Adrenal gland (tissue), 12 donors: Measurements from ENCODE around the gene DHRS3. TPM values are rescaled to one million over a fixed set of nuclear protein-coding genes. Genes with fewer than 3 reads are reported as not detected.
A peak's percentile ranks its signal among the peaks of the same experiment; 100 is the strongest.

ENCODE experiments used
- DNase-seq, 7 donors: peaks; one replicate each; pipeline ENCODE4 v3.0.0-alpha.2; 2019 to 2020
- H3K27ac ChIP-seq, 5 donors: fragments of 200-600 bp; sonication (generic) in 4 of 5; 1 replicate in 3 of 5; 2 replicates in 2 of 5; pipeline versions ENCODE4 v1.5.1 to v1.8.0; 2016 to 2020; ENCODE audit warnings: mild to moderate bottlenecking in 1 of 5
- H3K27me3 ChIP-seq: fragments of 200-600 bp; 2 replicates; pipeline ENCODE4 v1.8.0; 2021
- H3K36me3 ChIP-seq, 2 donors: fragments of 200-600 bp; replicated peaks in 1 of 2; 1 replicate in 1 of 2; 2 replicates in 1 of 2; pipeline versions ENCODE4 v1.5.1 to v1.8.0; 2018 to 2022
- H3K4me1 ChIP-seq, 2 donors: fragments of 200-600 bp; replicated peaks in 1 of 2; 1 replicate in 1 of 2; 2 replicates in 1 of 2; pipeline versions ENCODE4 v1.5.1 to v1.8.0; 2018 to 2021
- H3K4me3 ChIP-seq, 4 donors: fragments of 200-600 bp; sonication (generic) in 3 of 4; one replicate each; pipeline ENCODE4 v1.5.1; 2016 to 2018
- H3K9me3 ChIP-seq, 3 donors: fragments of 200-600 bp; sonication (generic) in 1 of 3; replicated peaks in 1 of 3; 1 replicate in 2 of 3; 2 replicates in 1 of 3; pipeline versions ENCODE4 v1.5.1 to v1.8.0; 2016 to 2021
- POLR2A ChIP-seq, 2 donors: fragments of 450-650 bp; IDR thresholded peaks; one replicate each; pipeline ENCODE4 v1.6.1; 2017; ENCODE audit warnings: antibody characterized with exemption in 2 of 2, mild to moderate bottlenecking in 2 of 2, moderate library complexity in 1 of 2
- WGBS, 4 donors: extraction: QIAGEN DNeasy Blood & Tissue Kit in 2 of 4; methylation state at CpG; one replicate each; pipeline versions ENCODE4 v1.1.5 to v1.1.7; 2013 to 2017; 5-methylcytosine and 5-hydroxymethylcytosine counted together
- intact Hi-C, 2 donors: fragments of 100-400 bp; cut with DNase I; formaldehyde crosslinking; loops; one replicate each; pipeline versions ENCODE4 v1.14.1 to v1.15.0; 2022 to 2023
- polyA plus RNA-seq, 3 donors: library from polyadenylated mRNA; stranded (reverse); fragments of 200-250 nt in 2 of 3; fragments of 350-450 nt in 1 of 3; fragmentation: Illumina TruSeq in 1 of 3; extraction: RNeasy Lipid Tissue Mini Kit (QIAGEN cat#74804) in 1 of 3; gene quantifications; one replicate each; pipeline ENCODE4 v1.2.3, GENCODE V29; 2013 to 2014
- total RNA-seq, 9 donors: library from RNA; depleted of rRNA in 4 of 9; stranded (reverse); fragments of >200 nt in 4 of 9; fragments of 120-200 nt in 1 of 9; fragmentation: NEBNext Ultra II Directional in 1 of 9; extraction: Animal tissue kit (Norgen Biotek cat#: 25700) in 1 of 9; gene quantifications; one replicate each; pipeline versions ENCODE4 v1.1.0 to v1.2.4, GENCODE V29; 2013 to 2023
- TF ChIP-seq, protein P1 (sequence below), 6 experiments: fragments of 450-650 bp in 4 of 6; fragments of 200-600 bp in 2 of 6; sonication (generic) in 1 of 6; IDR thresholded peaks; 1 replicate in 5 of 6; 2 replicates in 1 of 6; pipeline versions ENCODE4 v1.5.1 to v1.8.0; 2016 to 2021; ENCODE audit warnings: antibody characterized with exemption in 6 of 6, mild to moderate bottlenecking in 2 of 6, moderate library complexity in 1 of 6
- donor health status: healthy with polysubstance abuse.
- donor health status: Bipolar disorder and iron deficiency.
- donor health status: DM: yes; HTN: yes; CAD: no.
- donor health status: DM: no; HTN: no; CAD: no.
- donor health status: DM: no; HTN: no; CAD: no.
- donor health status: DM: yes; HTN: yes; CAD: no.

DHRS3 gene
- total and polyA plus RNA-seq, 12 donors = 7.7 to 72.4 (median 41.3) TPM

DNA sequence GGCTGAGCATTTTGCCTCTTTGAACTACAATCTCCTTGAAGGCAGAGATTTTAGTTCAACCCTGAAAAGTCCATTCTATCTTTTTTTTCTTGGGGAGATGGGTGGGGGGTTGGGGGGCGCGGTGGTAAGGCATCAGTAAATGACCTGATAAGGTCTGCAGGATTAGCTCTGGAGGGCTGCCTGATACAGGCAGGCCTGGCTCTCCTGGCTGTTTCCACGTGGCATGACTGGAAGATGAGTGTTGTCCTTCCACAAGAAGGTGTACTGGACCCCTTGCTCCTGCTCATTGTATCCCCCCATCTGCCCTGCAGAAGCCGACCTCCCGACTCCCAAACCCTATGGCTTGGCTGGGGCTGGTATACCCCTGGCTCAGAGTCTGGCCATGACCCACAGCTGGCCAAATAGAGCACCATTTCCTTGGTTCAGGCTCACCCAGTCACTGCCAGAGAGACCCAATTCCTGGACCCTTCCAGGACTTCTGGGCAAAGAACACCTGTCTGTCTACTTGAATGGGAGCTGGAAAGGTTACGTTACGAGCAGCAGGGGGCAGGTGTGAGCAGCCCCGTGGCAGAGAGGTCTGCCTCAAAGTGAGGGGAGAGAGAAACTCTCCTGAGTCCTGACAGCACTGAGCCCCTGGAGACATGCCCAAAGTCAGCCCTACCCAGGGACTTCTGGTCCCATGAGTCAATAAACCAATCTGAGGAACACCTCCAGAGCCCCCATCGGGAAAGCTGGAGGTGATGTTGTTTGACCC, 17.0 kb downstream of the DHRS3 start:
- TF ChIP-seq POLR2A (IDR thresholded peaks at IDR 0.05) = no peak
- TF ChIP-seq, protein P1, sequence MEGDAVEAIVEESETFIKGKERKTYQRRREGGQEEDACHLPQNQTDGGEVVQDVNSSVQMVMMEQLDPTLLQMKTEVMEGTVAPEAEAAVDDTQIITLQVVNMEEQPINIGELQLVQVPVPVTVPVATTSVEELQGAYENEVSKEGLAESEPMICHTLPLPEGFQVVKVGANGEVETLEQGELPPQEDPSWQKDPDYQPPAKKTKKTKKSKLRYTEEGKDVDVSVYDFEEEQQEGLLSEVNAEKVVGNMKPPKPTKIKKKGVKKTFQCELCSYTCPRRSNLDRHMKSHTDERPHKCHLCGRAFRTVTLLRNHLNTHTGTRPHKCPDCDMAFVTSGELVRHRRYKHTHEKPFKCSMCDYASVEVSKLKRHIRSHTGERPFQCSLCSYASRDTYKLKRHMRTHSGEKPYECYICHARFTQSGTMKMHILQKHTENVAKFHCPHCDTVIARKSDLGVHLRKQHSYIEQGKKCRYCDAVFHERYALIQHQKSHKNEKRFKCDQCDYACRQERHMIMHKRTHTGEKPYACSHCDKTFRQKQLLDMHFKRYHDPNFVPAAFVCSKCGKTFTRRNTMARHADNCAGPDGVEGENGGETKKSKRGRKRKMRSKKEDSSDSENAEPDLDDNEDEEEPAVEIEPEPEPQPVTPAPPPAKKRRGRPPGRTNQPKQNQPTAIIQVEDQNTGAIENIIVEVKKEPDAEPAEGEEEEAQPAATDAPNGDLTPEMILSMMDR (IDR thresholded peaks at IDR 0.05) = peak in 3 of 6 experiments; percentile 14 to 47 (median 25)
- intact Hi-C loops = no loop called here
- 72 to 79% (median 78%) methylated on average over 5 to 9 of the region's 9 CpGs for WGBS, 4 donors
- Histone ChIP-seq H3K4me1 (peaks cover 17 to 89% of the 10 kb centered on the region in 2 donors), H3K27ac (peak overlapping the region in 2 of 5 donors; percentile 39 to 70), H3K9me3 (no peaks in the 10 kb centered on the region), H3K4me3 (no peak overlapping the region), H3K36me3 (no peaks in the 10 kb centered on the region), H3K27me3 (no peaks in the 10 kb centered on the region)
- peak in 1 of 7 donors; percentile 49 for DNase-seq

GRCh38 chr1:12600335-12600734, 17.7 kb downstream of the DHRS3 start:
- intact Hi-C loops = no loop called here
- TF ChIP-seq, protein P1 (IDR thresholded peaks at IDR 0.05) = no peak
- no peak for TF ChIP-seq POLR2A (IDR thresholded peaks at IDR 0.05)
- 31 to 71% (median 40%) methylated on average over 1 to 7 of the region's 7 CpGs for WGBS, 4 donors
- peak overlapping the region in 2 of 5 donors; percentile 39 to 70 for H3K27ac ChIP-seq
- H3K4me1 ChIP-seq = peaks cover 17 to 92% of the 10 kb centered on the region in 2 donors
- no peak overlapping the region for H3K4me3 ChIP-seq
- peak; percentile 71 to 88 (median 84) for DNase-seq
- no peaks in the 10 kb centered on the region for H3K9me3 ChIP-seq
- H3K36me3 ChIP-seq = no peaks in the 10 kb centered on the region
- H3K27me3 ChIP-seq = no peaks in the 10 kb centered on the region

DNA sequence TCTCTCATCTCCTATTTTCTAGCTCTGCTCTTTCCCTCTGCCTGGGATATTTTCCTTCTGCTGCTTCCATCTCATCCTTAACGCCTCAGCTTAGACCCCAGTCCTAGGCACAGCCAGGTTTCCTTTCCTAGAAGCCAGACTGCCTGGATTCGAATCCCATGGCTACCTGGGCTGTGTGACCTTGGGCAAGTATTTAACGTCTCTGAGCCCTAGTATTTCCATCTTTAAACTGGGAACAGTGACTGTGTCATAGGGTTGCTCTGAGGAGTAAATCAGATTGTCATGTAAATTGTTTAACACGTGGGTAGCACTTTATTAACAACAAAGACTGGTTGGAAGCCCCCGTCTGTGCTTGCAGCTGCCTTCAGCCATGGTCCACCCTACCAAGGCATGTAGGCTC, 18.4 kb downstream of the DHRS3 start:
- Histone ChIP-seq H3K27ac (peak overlapping the region in 2 of 5 donors; percentile 39 to 70), H3K4me3 (no peak overlapping the region), H3K9me3 (no peaks in the 10 kb centered on the region), H3K27me3 (no peaks in the 10 kb centered on the region), H3K4me1 (peaks cover 17 to 90% of the 10 kb centered on the region in 2 donors), H3K36me3 (no peaks in the 10 kb centered on the region)
- DNase-seq = no peak
- TF ChIP-seq, protein P1 (IDR thresholded peaks at IDR 0.05) = no peak
- no peak for TF ChIP-seq POLR2A (IDR thresholded peaks at IDR 0.05)
- WGBS, 4 donors = 66 to 74% (median 73%) methylated on average over 5 of the region's 5 CpGs
- intact Hi-C loops = no loop called here

DNA sequence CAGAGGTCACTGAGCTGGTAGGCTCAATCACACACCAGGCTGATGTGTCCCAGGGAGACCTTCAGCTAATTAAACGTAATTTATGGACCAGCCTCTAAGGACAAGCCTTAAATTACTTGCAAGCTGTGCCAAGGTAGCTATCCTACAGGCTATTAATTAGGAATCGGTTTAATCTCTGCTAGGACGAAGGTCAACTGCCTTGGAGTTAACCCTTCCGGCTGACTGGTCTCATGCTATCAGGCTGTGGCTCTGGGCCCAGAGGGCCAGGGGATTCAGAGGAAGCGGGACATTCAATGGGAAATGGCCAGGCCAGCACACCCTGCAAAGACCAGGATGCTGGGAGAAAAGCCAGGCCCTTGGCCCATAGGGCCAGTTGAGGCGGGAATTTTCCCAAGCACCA, 19.0 kb downstream of the DHRS3 start:
- DNase-seq = no peak
- Histone ChIP-seq H3K4me1 (peaks cover 17 to 88% of the 10 kb centered on the region in 2 donors), H3K4me3 (no peak overlapping the region)

More for the DNA sequence above, 19.0 kb downstream of the DHRS3 start:
- Histone ChIP-seq H3K9me3 (no peaks in the 10 kb centered on the region), H3K27me3 (no peaks in the 10 kb centered on the region), H3K36me3 (no peaks in the 10 kb centered on the region), H3K27ac (peak overlapping the region in 1 of 5 donors; percentile 70)
- intact Hi-C loops = no loop called here
- WGBS, 4 donors = 35 to 48% (median 46%) methylated on average over 5 to 6 of the region's 6 CpGs
- TF ChIP-seq, protein P1 (IDR thresholded peaks at IDR 0.05) = no peak
- no peak for TF ChIP-seq POLR2A (IDR thresholded peaks at IDR 0.05)
